HG02763 (cell line): Measurements from ENCODE around the gene ACTR3.
"Not testable (repeated sequence)": the region's sequence is repeated elsewhere in the genome, so short reads cannot be mapped to it uniquely, and the experiment has no call there.

Experiments
- ATAC-seq: cut with Tn5 transposase; IDR thresholded peaks from one replicate; pipeline ENCODE4 v1.9.1; 2021; ENCODE audit warnings: mild to moderate bottlenecking, moderate library complexity; ENCODE audit not compliant: unreplicated experiment

The ACTR3 gene

DNA sequence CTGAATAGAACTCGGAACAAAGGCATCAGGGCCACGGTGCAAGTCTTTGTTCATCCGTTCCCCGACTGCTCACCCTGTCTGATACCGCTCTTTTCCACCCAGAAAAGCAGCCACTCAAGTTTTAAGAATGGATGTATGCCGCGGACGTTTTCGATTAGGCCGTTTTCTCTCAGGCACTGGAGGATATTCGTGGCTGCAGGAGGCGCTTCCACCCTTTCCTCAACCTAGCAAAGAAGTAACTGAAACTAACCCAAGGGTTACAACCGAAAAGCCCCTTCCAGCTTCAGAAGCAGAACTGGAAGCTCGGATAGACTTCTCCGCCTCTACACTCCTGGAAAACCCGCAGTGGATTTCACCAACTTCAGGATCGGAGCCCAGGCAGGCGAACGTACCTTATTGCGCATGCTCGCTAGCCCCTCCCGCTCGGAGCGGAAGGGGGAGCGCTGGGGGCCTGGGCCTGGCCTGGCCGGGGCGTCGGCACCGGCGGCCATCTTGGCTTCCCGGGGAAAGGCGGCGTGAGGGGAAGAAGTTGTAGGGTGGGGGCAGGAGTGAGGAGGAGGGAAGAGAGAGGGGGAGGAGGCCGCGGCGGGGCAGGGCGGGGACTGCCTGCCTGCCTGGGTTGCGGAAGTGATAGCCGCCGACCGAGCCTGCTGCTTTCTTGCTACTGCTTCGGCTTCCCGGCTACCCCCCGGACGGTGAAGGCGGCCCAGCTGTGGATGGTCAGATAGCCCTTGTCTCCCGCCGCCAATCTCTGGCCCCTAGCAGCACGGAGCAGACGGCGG is at the start of gene ACTR3:
Gene ACTR3 (plus strand): TSS at position 619 of the 782 bp plus-strand sequence. CDS start 191 bp downstream, outside the sequence.
- peak; percentile 55 for ATAC-seq

DNA sequence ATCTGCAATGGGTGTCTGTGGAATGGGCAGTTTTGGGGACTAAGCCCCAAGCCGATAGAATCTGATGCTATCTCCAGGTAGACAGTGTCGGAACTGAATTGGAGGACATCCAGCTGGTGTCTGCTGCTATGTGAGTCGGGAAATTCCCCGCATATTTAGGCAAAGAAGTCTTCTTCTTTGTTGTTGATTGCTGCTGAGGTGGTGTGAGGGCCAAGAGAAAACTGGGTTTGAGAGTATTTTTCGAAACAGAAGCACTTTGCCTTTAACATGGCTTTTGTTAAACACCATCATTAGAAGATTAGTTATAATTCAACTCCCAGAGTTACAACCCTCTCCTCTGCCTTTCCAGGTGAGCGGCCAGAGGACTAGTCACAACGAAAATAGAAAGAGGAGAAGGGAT is 49.4 kb upstream of the ACTR3 start:
- no peak for ATAC-seq

DNA sequence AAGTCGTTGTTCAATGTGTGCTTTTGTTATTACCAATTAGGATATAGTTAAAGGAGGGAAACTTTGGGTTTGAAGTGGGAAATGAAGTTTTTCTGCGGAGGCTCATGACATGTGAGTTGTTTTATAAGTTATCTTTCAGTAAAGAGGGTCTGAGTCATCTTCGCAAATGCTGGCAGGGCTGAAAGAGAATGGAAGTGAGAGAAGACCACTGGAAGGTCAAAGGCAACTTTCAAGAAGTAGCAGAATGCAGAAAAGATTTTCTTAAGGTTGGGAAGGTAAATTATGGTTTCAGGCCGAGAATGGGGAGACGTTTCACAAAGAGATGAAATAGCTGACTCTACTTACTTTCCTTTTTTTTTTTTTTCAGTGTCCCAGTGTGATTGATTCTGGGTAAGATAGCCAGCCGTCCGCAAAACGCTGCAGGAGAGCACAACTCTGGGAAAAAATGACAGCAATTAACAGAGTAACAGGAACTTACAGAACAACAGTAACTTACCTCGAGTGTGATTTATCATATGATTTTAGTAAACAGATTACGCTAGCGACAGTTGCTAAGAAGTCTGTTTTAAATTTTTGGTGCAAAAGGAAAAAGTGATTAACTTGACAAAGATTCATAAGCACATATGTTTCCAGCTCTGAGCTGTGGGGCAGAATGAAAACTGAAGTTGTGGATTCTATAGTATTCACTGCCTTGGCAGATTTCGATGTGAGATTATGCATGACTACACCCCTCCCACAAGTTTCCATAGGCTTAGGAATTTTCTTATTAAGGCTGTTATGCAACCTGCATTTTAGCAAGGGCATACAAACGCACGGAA is 46.8 kb upstream of the ACTR3 start:
- no peak for ATAC-seq

DNA sequence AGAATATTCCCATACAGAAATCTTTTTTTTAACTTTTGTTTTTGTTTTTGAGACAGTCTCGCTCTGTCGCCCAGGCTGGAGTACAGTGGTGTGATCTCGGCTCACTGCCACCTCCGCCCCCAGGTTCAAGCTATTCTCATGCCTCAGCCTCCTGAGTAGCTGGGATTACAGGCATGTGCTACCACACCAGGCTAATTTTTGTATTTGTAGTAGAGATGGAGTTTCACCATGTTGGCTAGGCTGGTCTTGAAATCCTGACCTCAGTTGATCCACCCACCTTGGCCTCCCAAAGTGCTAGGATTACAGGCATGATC is 46.2 kb upstream of the ACTR3 start:
- not testable (repeated sequence) for ATAC-seq

DNA sequence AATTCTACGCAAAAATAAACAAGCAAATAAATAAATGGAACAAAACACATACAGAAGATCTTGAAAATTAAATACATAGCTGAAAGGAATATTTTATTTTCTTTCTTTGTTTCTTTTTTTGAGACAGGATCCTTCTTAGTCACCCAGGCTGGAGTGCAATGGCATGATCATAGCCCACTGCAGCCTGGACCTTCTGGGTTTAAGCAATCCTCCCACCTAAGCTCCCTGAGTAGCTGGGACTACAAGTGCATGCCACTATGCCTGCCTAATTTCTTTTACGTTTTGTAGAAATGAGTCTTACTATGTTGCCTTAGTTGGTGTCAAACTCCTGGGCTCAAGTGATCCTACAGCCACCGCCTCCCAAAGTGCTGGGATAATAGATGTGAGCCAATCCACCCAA is 44.6 kb upstream of the ACTR3 start:
- ATAC-seq = no peak

DNA sequence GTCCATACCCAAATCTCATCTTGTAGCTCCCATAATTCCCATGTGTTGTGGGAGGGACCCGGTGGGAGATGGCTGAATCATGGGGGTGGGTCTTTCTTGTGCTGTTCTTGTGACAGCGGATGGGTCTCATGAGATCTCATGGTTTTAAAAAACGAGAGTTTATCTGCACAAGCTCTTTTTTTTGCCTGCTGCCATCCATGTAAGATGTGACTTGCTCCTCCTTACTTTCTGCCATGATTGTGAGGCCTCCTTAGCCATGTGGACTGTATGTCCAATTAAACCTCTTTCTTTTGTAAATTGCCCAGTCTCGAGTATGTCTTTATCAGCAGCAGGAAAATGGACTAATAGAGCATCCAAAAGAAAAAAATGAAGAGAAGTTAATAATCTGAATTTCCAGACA is 44.1 kb upstream of the ACTR3 start:
- ATAC-seq = not testable (repeated sequence)

DNA sequence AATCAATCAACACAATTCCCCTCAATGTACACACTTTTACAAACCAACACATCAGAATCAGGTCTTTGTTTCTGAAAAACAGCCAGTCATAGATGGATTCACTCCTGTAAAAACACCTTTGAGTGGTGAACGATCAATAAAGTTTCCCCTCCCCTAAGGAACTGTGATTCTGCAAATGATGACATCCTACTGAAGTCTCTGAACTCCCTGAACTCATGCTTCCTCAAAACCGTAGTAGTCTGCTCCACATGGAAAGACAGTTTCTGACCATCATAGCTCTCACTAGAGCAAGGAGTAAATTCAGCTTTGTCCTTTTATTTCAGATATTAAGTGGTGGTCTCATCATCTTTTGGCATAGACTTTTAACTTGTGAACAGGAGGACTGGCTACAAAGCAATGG is 43.5 kb upstream of the ACTR3 start:
- no peak for ATAC-seq

DNA sequence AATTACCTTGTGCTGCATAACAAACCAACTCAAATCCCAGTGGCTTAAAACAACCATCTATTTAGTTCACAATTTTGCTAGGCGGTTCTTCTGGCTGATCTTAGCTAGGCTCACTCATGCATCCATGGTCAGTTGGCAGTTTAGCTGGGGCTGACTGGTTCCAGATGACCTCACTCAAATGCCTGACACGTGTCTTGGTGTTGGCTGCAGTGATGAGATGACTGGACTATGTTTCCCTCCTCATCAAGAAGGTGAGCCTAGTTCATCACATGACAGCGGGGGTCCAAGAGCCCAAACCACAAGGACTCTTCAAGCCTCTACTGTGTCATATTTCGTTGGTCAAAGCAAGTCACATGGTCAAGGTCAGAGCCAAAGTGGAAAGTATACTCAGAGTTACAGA is 42.7 kb upstream of the ACTR3 start:
- ATAC-seq = no peak

DNA sequence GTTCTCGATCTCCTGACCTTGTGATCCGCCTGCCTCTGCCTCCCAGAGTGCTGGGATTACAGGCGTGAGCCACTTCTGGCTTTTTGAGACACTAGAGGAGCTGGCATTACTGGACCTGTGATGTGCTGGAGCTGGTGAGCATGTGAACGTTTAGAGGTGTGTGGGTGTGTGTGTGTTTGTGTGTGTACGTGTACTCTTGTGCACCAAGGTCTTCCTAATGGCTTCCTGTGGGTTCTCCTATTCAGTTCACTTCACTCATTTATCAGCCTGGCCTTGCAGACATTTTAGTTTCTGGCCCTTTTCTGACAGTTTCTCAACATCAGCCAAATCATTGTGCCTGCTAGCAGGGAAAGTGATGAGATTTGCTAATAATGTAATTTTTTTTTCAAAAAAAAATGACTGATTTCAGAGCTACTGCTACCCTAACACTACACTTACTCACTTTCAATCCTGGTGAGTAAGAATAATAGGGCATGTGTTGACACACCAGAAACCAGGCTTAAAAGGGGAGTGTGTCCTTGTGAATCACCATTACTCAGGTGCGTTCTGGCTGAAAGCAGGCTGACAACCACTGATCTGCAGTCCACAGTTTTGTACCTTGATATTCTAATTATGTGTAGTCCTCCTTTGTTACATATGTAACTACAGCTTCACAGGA is 41.0 kb upstream of the ACTR3 start:
- no peak for ATAC-seq

DNA sequence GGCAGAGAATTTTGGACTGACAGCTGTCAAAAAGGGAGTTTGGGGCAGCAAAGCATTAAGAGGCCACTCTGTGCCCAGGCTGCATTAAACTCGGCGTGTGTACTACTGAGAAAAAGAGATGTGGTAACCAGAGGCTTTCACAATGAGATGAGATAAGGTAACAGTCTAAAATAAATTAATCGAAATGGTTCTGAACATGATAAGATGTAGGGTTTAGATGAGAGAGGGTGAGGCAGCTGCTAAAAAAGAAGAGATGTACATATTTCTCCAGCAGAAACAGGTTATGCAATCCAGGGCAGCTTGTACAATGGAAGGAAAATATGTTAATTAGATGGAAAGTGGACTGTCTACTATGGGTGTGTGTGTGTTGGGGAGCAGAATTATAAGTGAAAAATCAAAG is 39.2 kb upstream of the ACTR3 start:
- no peak for ATAC-seq

DNA sequence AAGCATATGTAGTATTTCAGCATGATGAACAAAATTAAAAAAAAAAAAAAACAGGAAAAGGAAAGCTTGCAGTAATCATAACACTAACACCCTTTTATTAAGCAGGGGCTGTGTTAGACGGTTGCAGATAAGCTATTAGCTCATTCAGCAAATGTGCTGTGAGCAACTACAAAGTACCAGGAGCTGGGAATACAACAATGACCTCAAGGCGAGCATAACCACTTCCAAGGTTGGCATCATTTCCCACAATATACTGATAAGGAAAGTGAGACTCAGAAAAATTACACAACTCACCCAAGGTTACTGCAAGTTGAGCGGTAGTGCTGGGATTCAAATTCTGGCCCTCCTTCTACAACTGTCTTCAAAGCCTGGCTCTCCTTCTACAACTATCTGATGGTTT is 38.2 kb upstream of the ACTR3 start:
- ATAC-seq = no peak

DNA sequence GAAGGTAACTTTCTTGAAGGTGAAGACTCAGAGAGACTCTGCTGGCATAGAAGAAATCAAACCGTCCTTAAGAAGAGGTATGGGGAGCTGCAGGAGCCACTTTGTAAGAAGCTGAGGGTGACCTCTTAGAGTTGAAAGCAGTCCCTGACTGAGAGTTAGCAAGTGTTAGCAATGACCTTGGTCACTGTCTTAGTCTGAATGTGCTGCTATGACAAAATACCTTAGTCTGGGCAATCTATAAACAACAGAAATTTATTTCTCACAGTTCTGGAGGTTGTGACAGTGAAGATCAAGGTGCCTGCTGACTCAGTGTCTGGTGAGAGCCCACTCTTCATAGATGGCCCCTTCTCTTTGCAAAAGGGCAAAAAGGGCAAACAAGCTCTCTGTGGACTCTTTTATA is 35.7 kb upstream of the ACTR3 start:
- ATAC-seq = no peak

DNA sequence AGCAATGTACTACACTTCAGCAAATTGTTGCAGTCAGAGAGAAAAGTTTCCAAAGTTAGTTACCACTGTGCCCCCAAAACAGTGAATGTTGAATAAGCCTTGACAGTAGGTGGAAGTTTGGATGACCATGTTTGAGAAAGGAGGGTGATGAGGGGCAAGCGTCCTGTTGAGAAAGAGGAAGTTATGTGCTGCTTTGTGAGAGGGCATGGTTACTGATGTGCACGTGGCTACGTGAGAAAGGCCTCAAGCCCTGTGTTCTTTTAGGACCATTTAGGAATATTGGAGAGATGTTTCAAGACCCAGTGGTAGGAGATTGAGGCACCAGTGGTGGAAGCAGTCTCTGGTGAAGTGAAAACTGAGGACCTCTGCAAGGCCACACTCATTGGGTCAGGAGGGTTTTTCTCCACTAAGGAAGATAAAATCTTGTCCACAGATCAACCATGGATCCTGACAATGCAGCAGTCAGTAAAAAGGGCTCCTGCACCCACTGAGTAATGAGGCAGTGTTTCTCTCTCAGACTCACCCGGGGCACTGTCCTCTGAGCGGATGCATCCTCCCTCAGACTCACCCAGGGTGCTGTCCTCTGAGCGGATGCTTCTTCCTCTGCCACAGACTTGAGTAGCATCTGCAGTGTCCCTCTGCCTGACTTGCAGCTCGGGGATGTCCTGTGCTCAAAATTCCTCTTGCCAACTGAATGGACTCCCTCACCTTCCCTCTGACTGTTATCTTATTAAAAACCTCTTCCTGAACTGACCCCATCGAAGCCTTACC is 34.7 kb upstream of the ACTR3 start:
- ATAC-seq = no peak

DNA sequence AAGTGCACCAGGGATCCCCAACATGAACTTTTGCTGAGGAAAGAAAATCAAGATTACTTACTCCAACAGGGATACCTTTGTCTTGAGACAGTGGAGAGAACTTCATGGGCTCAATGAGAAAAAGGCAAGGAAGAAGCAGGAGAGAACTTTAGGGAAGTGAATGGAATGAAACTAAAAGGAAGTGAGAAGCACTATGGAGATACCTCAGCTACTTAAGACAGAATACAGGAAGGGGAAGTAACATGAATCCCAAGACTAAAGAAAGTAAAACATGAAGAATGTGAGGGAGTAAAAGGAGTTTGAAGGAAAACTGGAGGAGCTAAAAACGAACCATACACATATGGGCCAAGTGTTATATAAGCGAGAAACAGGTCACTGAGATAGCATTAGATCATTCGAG is 32.4 kb upstream of the ACTR3 start:
- ATAC-seq = no peak

DNA sequence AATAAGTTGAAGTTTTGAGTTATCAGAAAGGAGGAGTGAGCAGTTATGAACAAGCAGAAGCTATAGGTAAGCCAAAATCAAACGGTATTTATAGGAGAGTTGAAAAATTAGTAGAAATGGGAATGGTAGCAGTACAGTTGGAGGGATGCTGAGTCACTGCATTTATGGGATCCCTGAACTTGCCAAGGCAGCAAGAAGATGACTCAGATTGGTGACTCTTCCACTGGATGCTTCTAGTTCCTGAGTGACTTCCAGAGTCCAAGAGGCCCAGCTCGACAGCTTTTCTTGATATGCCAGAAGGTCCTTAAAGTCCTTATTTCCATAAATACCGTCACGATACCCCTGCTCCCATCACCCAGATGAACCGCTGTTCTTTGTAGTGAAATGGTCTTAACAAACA is 31.1 kb upstream of the ACTR3 start:
- no peak for ATAC-seq

DNA sequence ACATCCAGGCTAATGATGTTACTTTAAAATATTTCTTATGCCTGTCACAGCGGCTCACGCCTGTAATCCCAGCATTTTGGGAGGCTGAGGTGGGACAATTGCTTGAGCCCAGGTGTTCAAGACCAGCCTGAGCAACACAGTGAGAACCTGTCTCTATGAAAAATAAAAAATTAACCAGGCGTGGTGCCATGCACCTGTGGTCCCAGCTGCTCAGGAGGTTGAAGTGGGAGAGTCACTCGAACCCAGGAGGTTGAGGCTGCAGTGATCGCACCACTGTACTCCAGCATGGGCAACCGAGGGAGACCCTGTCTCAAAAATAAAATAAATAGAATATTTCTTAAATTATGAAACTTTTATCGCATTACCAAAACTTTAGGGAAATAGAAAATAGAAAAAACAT is 28.1 kb upstream of the ACTR3 start:
- ATAC-seq = peak; percentile 39

DNA sequence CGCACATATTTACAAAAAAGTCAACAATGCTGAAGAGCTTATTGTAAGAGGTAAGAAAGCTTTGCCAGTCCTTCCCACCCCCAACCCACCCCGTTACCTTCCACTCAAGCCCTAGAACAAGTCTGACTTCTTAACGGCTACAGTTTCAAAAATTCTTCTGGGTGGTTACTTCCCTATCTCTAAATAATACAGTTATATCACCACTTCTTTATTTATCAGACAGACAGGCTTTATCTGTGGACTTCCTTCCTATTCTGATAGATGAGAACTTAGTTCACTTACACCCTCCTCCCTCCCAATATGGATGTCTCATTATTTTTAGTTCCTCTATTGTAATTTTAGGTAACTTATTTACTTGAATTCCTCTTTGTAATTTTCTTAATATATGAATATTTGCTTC is 26.7 kb upstream of the ACTR3 start:
- no peak for ATAC-seq

DNA sequence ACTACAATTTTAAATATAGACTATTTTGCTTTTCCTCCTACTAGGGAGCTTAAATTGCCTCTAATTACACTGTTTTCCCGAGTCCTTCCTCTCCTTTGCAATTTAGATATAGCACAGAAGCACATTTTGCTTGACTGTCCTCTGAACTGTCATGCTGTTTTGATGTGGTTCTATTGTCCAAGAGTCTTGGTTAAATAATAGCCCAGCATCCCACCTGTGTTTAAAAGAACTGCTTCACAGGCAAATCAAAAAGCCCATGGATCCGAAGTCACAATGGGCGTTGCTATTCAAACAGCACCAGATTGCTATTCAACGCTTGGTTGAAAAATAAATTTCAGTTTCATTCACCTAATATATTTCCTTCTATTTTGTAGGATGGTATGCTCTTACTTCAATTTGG is 22.3 kb upstream of the ACTR3 start:
- no peak for ATAC-seq

DNA sequence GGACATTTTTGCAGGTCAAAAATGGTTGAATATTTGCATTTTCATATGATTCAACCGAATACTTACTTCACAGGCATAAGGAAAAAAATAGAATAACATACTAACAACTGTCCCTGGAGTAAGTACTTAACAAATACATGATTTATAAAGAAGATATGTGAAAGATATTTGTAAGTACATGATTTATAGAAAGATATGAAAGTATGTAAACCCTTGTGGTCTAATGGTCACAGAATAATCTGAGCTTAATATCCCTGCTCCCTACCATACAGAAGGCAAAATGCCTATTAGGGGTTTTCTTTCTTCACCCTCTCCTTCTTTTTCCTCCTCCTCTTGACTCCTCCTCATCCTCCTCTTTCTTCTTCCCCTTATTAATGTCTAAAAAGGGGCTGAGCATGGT is 20.6 kb upstream of the ACTR3 start:
- no peak for ATAC-seq

DNA sequence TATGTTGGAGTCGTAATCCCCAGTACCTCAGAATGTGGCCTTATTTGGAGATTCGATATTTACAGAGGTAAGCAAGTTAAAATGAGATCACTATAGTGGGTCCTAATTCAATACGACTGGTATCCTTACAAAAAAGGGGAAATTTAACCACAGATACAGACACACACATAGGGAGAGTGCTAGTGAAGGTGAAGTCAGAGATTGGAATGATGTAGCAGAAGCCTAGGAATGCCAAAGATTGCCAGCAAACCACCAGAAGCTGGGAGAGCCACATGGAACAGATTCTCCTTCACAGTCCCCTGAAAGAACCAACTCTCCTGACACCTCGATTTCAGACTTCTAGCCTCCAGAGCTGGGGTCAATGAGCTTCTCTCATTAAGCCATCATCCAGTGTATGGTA is 17.7 kb upstream of the ACTR3 start:
- no peak for ATAC-seq

DNA sequence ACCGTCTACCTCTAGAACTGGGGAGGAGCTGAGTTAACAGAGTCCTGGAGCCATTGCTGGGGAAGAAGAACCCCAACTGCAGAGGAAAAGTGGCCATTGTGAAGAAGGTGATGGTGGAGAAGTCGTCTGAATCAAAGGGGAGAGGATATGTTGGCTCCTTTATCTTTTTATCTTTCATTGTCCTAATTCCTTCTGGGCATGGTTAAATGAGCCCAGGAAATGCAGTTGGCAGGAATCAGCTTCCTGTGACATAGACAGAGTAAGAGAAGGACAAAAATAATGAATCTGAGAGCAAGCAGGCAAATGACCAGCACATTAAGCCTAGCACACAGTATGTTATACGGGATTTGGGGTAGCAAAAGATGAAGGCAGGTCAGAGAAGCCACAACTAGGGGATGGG is 16.0 kb upstream of the ACTR3 start:
- ATAC-seq = no peak
